Spinal cord (tissue), 10 donors: ENCODE measurements around the gene IZUMO1. TPM values are rescaled to one million over a fixed set of nuclear protein-coding genes. Genes with fewer than 3 reads are reported as not detected.

Experiments
- DNase-seq, 6 donors: peaks; one replicate each; pipeline versions ENCODE4 v3.0.0 to v3.0.0-alpha.2; 2013 to 2015; ENCODE audit warnings: low spot score in 6 of 6, low read depth in 4 of 6
- H3K27ac ChIP-seq: one replicate; pipeline ENCODE4 v1.5.1; 2013; ENCODE audit warnings: low read depth, low read length, control low read depth
- H3K27me3 ChIP-seq: one replicate; pipeline ENCODE4 v1.6.1; 2013; ENCODE audit warnings: low read length; ENCODE audit not compliant: control insufficient read depth, insufficient read depth
- H3K36me3 ChIP-seq: one replicate; pipeline ENCODE4 v1.6.1; 2013; ENCODE audit warnings: low read length; ENCODE audit not compliant: control insufficient read depth, insufficient read depth
- H3K4me1 ChIP-seq: one replicate; pipeline ENCODE4 v1.6.1; 2013; ENCODE audit warnings: low read length; ENCODE audit not compliant: control insufficient read depth, insufficient read depth
- H3K4me3 ChIP-seq: one replicate; pipeline ENCODE4 v1.5.1; 2013; ENCODE audit warnings: low read depth, low read length, control low read depth
- H3K9me3 ChIP-seq: one replicate; pipeline ENCODE4 v1.6.1; 2013; ENCODE audit warnings: low read length; ENCODE audit not compliant: control insufficient read depth, insufficient read depth
- WGBS: methylation state at CpG from one replicate; pipeline ENCODE4 v1.1.5; 2013; ENCODE audit warnings: missing lambda C conversion rate; ENCODE audit not compliant: insufficient coverage; 5-methylcytosine and 5-hydroxymethylcytosine counted together
- polyA plus RNA-seq, 2 donors: library from polyadenylated mRNA; unstranded; fragments of 120-200 nt; gene quantifications; one replicate each; pipeline ENCODE4 v1.2.1, GENCODE V29; 2013; ENCODE audit not compliant: insufficient read length in 2 of 2
- total RNA-seq, 2 donors: library from RNA; depleted of rRNA in 1 of 2; stranded (reverse); fragments of 120-200 nt in 1 of 2; fragments of >200 nt in 1 of 2; gene quantifications; one replicate each; pipeline versions ENCODE4 v1.2.3 to v1.2.4, GENCODE V29; 2013 to 2014
- donor health status: healthy.

Gene IZUMO1
- total and polyA plus RNA-seq, 4 donors, result 0.10 to 1.2 (median 0.41) TPM; not detected in 1

GRCh38 chr19:48715681-48716171, 31.0 kb downstream of the IZUMO1 start:
- Histone ChIP-seq H3K36me3 (no peaks in the 10 kb centered on the region), H3K4me1 (peaks cover 61% of the 10 kb centered on the region), H3K9me3 (peaks cover 1% of the 10 kb centered on the region), H3K27me3 (no peaks in the 10 kb centered on the region), H3K4me3 (peak overlapping the region; percentile 67), H3K27ac (peak overlapping the region; percentile 92)
- DNase-seq, result no peak
- WGBS, result 92% methylated on average over 13 of the region's 19 CpGs

- peak overlapping the region; percentile 92 for H3K27ac ChIP-seq
- H3K4me1 ChIP-seq, result peaks cover 55% of the 10 kb centered on the region
Measured at GRCh38 chr19:48714759-48715675, 31.7 kb downstream of the IZUMO1 start.

GRCh38 chr19:48713864-48714755, 32.6 kb downstream of the IZUMO1 start:
- Histone ChIP-seq H3K9me3 (peaks cover 1% of the 10 kb centered on the region), H3K36me3 (no peaks in the 10 kb centered on the region), H3K4me3 (peak overlapping the region; percentile 86), H3K4me1 (peaks cover 46% of the 10 kb centered on the region), H3K27me3 (no peaks in the 10 kb centered on the region), H3K27ac (peak overlapping the region; percentile 92)
- peak; percentile 93 to 100 (median 99) for DNase-seq
- WGBS, result under 1% methylated on average over 64 of the region's 67 CpGs

More at GRCh38 chr19:48714759-48715675, 31.7 kb downstream of the IZUMO1 start:
- DNase-seq, result no peak
- Histone ChIP-seq H3K36me3 (no peaks in the 10 kb centered on the region), H3K9me3 (peaks cover 1% of the 10 kb centered on the region), H3K27me3 (no peaks in the 10 kb centered on the region), H3K4me3 (peak overlapping the region; percentile 67)
- 78% methylated on average over 18 of the region's 26 CpGs for WGBS

GRCh38 chr19:48713041-48713863, 33.5 kb downstream of the IZUMO1 start:
- peak in 2 of 6 donors; percentile 31 to 38 for DNase-seq
- 7% methylated on average over 17 of the region's 25 CpGs for WGBS
- Histone ChIP-seq H3K4me3 (peak overlapping the region; percentile 86), H3K4me1 (peaks cover 42% of the 10 kb centered on the region), H3K9me3 (peaks cover 1% of the 10 kb centered on the region), H3K27ac (peak overlapping the region; percentile 77), H3K27me3 (no peaks in the 10 kb centered on the region), H3K36me3 (no peaks in the 10 kb centered on the region)

- Histone ChIP-seq H3K36me3 (no peaks in the 10 kb centered on the region), H3K4me1 (peaks cover 31% of the 10 kb centered on the region), H3K27me3 (no peaks in the 10 kb centered on the region), H3K4me3 (no peak overlapping the region), H3K27ac (no peak overlapping the region), H3K9me3 (peaks cover 1% of the 10 kb centered on the region)
- no peak for DNase-seq
- 82% methylated on average over 3 of the region's 4 CpGs for WGBS
Measured at GRCh38 chr19:48711106-48711662, 35.5 kb downstream of the IZUMO1 start.

GRCh38 chr19:48708471-48708870, 38.2 kb downstream of the IZUMO1 start:
- Histone ChIP-seq H3K27ac (no peak overlapping the region), H3K27me3 (no peaks in the 10 kb centered on the region), H3K4me1 (peaks cover 9% of the 10 kb centered on the region), H3K36me3 (peaks cover 6% of the 10 kb centered on the region), H3K4me3 (no peak overlapping the region), H3K9me3 (peaks cover 1% of the 10 kb centered on the region)
- no peak for DNase-seq
- WGBS, result 34% methylated on average over 9 of the region's 11 CpGs

- Histone ChIP-seq H3K9me3 (no peaks in the 10 kb centered on the region), H3K27ac (no peak overlapping the region), H3K36me3 (peaks cover 21% of the 10 kb centered on the region), H3K4me1 (no peaks in the 10 kb centered on the region), H3K27me3 (no peaks in the 10 kb centered on the region), H3K4me3 (no peak overlapping the region)
- no CpG with 5 or more reads among the region's 2 CpGs for WGBS
- peak in 1 of 6 donors; percentile 19 for DNase-seq
Measured at GRCh38 chr19:48705431-48705830, 41.3 kb downstream of the IZUMO1 start.

- Histone ChIP-seq H3K4me1 (no peaks in the 10 kb centered on the region), H3K4me3 (no peak overlapping the region), H3K9me3 (no peaks in the 10 kb centered on the region), H3K27ac (no peak overlapping the region), H3K36me3 (peaks cover 21% of the 10 kb centered on the region), H3K27me3 (peaks cover under 1% of the 10 kb centered on the region)
- no peak for DNase-seq
- WGBS, result 96% methylated on average over 21 of the region's 23 CpGs
Measured at GRCh38 chr19:48703316-48703715, 43.4 kb downstream of the IZUMO1 start.
